Measurements from ENCODE around the gene ATP9A.

ATP9A gene

DNA sequence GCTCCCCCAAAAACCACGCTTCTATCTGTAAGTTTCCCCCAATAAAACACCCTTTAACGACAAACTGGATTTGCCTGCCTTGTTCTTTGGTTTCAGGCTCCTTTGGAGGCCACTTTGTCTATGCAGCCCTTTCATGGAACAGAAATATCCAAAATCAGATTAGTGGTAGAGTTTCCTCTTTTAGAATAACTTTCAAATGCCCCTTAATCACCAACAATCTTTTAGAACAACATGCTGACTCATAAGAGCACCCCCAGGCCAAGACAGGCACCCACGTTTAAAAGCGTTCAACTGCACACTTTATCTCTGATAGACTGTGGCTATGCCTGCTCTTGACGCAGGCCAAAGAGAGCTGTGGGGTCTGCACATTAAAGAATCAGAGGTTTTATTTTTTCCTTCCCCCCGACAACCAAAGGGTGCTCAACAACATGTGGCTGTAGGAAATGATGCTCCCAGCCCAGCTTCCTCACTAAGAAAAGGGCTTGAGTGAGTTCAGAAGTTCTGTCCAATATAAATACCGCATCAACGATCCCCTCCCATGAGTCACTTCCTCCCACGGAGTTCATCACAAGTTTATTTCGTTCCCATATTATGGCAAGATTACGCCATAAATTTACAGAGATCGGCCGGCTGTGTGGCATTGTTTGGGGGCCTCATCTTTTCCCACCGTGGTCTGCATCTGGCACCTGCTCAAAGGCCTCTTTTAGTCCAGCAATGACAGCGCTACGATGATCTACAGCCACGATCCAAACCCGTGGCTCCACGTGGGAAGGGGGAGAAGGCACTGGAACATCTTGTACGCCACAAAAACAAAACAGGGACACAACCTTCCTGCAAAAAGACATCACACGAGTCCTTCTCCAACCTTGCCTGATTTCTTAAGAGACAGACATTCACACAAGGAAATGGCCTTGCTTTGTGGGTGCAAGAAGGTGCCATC lies 136.9 kb downstream of the ATP9A start:
- no peak for FAIRE-seq
- no peak for DNase-seq (ENCODE audit: insufficient read length, low spot score)
- TF ChIP-seq SPI1 (IDR thresholded peaks at IDR 0.05; ENCODE audit: low read depth, low read length) (no peak), POLR2AphosphoS5 (IDR thresholded peaks at IDR 0.05; ENCODE audit: low read depth, low read length) (no peak), TAF1 (IDR thresholded peaks at IDR 0.05; ENCODE audit: low read depth, low read length) (no peak), PAX5 (IDR thresholded peaks at IDR 0.05; ENCODE audit: insufficient read depth, low read length, severe bottlenecking) (no peak), POLR2A (IDR thresholded peaks at IDR 0.05; ENCODE audit: low read depth, low read length) (no peak), POU2F2 (IDR thresholded peaks at IDR 0.05; ENCODE audit: low read depth, low read length) (no peak)

DNA sequence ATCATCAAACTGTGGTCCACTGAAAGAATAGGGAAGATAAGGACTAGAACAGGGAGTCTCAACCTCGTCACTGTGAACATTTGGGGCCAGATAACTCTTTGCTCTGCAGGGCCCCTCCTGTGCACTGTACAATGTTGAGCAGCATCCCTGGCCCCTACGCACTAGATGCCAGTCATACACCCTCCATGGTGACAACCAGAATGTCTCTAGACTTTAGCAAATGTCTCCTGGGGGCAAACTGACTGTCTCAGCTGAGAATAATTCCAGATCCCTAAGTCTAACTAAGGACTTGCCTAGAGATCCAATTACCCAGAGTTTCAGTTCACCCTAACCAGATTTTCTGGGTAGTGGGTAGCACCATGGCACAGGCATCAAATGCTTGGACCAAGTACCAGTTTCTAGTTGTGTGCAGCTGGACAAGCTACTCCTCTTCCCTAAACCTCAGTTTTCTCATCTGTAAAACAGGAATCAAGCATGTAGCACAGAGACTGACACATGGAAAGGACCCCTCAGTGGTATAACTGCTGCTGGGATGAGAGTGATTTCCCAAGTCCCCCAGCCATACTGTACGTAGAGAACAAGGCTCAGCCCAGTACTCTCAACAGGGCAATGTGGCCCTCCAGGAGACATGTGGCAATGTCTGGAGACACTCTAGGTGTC lies 138.7 kb downstream of the ATP9A start:
- FAIRE-seq (no peak), DNase-seq (ENCODE audit: insufficient read length, low spot score) (no peak)
- TF ChIP-seq TAF1 (IDR thresholded peaks at IDR 0.05; ENCODE audit: low read depth, low read length) (no peak), SPI1 (IDR thresholded peaks at IDR 0.05; ENCODE audit: low read depth, low read length) (no peak), POLR2A (IDR thresholded peaks at IDR 0.05; ENCODE audit: low read depth, low read length) (no peak), POLR2AphosphoS5 (IDR thresholded peaks at IDR 0.05; ENCODE audit: low read depth, low read length) (no peak), POU2F2 (IDR thresholded peaks at IDR 0.05; ENCODE audit: low read depth, low read length) (no peak), PAX5 (IDR thresholded peaks at IDR 0.05; ENCODE audit: insufficient read depth, low read length, severe bottlenecking) (no peak)

DNA sequence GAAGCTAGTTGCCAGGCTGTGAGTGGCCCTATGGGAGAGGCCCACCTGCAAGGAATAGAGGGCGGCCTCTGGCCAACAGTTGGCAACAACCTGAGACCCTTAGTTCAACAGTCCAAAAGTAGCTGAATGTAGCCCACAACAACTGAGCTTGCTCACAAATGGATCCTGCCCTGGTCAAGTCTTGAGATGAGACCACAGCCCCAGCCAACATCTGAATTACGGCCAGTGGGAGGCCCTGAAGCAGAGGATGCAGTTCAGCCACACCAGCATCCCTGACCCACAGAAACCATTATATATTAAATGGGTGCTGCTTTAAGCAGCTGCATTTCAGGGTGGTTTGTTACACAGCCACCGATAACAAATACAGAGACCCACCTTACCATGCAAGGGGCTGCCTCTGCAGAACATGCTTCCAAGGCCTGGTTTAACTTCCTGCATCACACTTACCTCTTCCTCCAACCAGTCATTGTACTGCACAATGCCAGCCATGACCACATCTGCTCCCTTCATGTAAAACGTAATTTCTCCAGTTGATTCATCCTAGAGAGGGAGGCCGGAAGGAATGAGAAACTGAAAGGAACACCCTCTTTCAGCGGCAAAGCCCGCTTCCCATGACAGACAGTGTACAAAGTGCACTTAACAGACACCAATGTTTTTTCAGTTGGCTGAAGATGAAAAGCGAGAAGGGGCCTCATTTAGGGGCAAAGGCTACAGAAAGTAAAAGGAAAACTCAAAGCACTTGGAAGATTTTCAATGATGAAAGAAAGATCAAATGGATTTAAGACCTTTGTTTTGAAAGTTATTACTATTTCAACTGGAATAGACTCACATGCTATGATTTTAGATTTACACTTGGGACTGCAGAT lies 139.4 kb downstream of the ATP9A start:
- FAIRE-seq (no peak), DNase-seq (ENCODE audit: insufficient read length, low spot score) (no peak)
- TF ChIP-seq SPI1 (IDR thresholded peaks at IDR 0.05; ENCODE audit: low read depth, low read length) (no peak), POLR2A (IDR thresholded peaks at IDR 0.05; ENCODE audit: low read depth, low read length) (no peak), POLR2AphosphoS5 (IDR thresholded peaks at IDR 0.05; ENCODE audit: low read depth, low read length) (no peak), POU2F2 (IDR thresholded peaks at IDR 0.05; ENCODE audit: low read depth, low read length) (no peak), TAF1 (IDR thresholded peaks at IDR 0.05; ENCODE audit: low read depth, low read length) (no peak), PAX5 (IDR thresholded peaks at IDR 0.05; ENCODE audit: insufficient read depth, low read length, severe bottlenecking) (no peak)

DNA sequence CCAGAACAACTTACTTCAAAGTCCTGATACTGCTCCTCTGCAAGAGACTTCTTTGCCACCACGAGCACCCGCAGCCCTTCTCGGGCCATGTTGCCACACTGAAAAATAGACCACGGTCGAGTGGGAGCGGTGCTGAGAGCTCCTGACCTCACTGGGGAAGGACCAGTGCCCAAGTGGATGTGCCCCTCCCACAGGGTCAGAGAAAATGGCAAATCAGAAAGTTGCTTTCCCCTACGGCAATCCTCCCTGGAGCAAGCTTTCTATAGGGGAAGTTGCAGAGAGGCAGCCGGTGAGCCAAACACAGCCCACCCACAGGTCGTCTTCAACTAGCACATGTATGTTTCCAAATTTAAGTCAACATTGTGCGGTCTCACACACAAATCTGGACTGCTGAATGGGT lies 140.6 kb downstream of the ATP9A start:
- no peak for FAIRE-seq
- DNase-seq (ENCODE audit: insufficient read length, low spot score) = no peak
- TF ChIP-seq POLR2AphosphoS5 (IDR thresholded peaks at IDR 0.05; ENCODE audit: low read depth, low read length) (no peak), PAX5 (IDR thresholded peaks at IDR 0.05; ENCODE audit: insufficient read depth, low read length, severe bottlenecking) (no peak), POU2F2 (IDR thresholded peaks at IDR 0.05; ENCODE audit: low read depth, low read length) (no peak), SPI1 (IDR thresholded peaks at IDR 0.05; ENCODE audit: low read depth, low read length) (no peak), POLR2A (IDR thresholded peaks at IDR 0.05; ENCODE audit: low read depth, low read length) (no peak), TAF1 (IDR thresholded peaks at IDR 0.05; ENCODE audit: low read depth, low read length) (no peak)

DNA sequence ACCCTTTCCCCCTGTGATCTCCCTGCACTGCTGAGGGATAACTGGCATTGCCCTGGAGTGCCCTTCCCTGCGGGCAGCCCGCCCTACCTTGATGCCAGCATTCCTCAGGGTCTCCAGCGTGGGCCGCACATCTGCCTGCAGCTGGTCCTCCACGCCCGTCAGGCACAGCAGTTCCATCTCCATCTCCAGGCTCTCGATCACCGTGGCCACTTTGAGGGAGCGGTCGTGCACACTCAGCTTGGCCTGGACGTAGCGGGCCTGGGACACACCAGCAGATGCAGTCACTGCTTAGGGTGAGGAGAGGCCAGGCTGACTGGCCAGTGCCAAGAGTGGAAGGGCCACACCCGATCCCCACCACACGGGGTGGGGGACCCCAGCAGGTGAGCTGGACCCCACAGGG lies 143.1 kb downstream of the ATP9A start:
- TF ChIP-seq PAX5 (IDR thresholded peaks at IDR 0.05; ENCODE audit: insufficient read depth, low read length, severe bottlenecking) = no peak
- no peak for TF ChIP-seq SPI1 (IDR thresholded peaks at IDR 0.05; ENCODE audit: low read depth, low read length)
- TF ChIP-seq TAF1 (IDR thresholded peaks at IDR 0.05; ENCODE audit: low read depth, low read length) = no peak
- no peak for TF ChIP-seq POLR2A (IDR thresholded peaks at IDR 0.05; ENCODE audit: low read depth, low read length)
- no peak for TF ChIP-seq POU2F2 (IDR thresholded peaks at IDR 0.05; ENCODE audit: low read depth, low read length)
- no peak for TF ChIP-seq POLR2AphosphoS5 (IDR thresholded peaks at IDR 0.05; ENCODE audit: low read depth, low read length)
- FAIRE-seq = no peak
- no peak for DNase-seq (ENCODE audit: insufficient read length, low spot score)

DNA sequence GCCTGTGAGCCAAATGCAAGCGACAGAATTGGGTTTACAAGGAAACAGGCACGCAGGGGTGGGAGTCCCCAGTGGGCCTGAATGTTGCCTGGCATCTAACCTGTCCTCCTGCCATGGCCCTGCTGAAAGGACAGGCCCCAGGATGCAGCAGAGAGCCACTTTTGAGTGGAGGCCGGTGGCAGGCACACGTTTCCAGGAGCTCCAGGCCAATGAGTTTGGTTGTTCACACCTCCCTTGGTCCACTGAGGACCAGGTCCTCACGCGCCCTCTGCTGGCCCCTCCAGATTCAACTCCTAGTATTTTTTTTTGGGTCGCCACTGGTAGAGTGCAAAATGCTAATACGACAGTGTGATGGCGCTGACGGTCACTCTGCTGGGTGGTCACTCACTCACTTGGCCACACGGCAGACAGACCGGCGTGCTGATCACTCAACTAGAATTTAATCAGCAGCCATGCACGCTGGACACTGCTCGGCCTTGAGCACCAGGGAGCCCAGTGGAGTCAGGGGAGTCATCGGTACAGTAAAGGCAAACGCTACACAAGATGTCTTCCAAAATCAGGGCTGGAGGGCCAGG lies 143.9 kb downstream of the ATP9A start:
- TF ChIP-seq POLR2AphosphoS5 (IDR thresholded peaks at IDR 0.05; ENCODE audit: low read depth, low read length) (no peak), POU2F2 (IDR thresholded peaks at IDR 0.05; ENCODE audit: low read depth, low read length) (no peak), TAF1 (IDR thresholded peaks at IDR 0.05; ENCODE audit: low read depth, low read length) (no peak), PAX5 (IDR thresholded peaks at IDR 0.05; ENCODE audit: insufficient read depth, low read length, severe bottlenecking) (no peak), SPI1 (IDR thresholded peaks at IDR 0.05; ENCODE audit: low read depth, low read length) (no peak), POLR2A (IDR thresholded peaks at IDR 0.05; ENCODE audit: low read depth, low read length) (no peak)
- FAIRE-seq (no peak), DNase-seq (ENCODE audit: insufficient read length, low spot score) (peak; percentile 63)

DNA sequence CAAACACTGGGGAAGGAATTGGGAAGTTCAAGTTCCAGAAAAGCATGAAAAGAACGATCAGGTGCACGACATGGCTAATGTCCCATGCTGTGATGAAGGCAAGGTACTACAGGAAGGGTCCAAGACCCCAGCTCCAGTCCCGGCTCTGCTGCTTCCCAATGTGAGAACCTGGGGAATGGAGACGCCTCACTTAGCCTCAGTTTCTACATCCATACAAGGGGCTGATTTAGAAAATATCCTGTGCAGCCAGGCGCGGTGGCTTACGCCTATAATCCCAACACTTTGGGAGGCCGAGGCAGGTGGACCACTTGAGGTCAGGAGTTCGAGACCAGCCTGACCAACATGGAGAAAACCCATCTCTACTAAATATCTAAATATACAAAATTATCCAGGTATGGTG lies 144.9 kb downstream of the ATP9A start:
- TF ChIP-seq POU2F2 (IDR thresholded peaks at IDR 0.05; ENCODE audit: low read depth, low read length) (no peak), TAF1 (IDR thresholded peaks at IDR 0.05; ENCODE audit: low read depth, low read length) (no peak), POLR2AphosphoS5 (IDR thresholded peaks at IDR 0.05; ENCODE audit: low read depth, low read length) (no peak), PAX5 (IDR thresholded peaks at IDR 0.05; ENCODE audit: insufficient read depth, low read length, severe bottlenecking) (no peak), POLR2A (IDR thresholded peaks at IDR 0.05; ENCODE audit: low read depth, low read length) (no peak), SPI1 (IDR thresholded peaks at IDR 0.05; ENCODE audit: low read depth, low read length) (no peak)
- no peak for FAIRE-seq
- DNase-seq (ENCODE audit: insufficient read length, low spot score) = no peak
